ENCODE data around the gene SV2C.
A peak's percentile ranks its signal among the peaks of the same experiment; 100 is the strongest.
"Not testable (repeated sequence)": the region's sequence is repeated elsewhere in the genome, so short reads cannot be mapped to it uniquely, and the experiment has no call there.

SV2C gene

GRCh38 chr5:76332611-76333205 lies 249.5 kb downstream of the SV2C start:
- ATAC-seq = no peak
- no peak for TF ChIP-seq ZFP3 (CRISPR knock-in tag; IDR thresholded peaks at IDR 0.05)
- TF ChIP-seq ARNTL (CRISPR knock-in tag; IDR thresholded peaks at IDR 0.05; ENCODE audit: borderline replicate concordance, low read depth) = no peak
- no peak for TF ChIP-seq ESRRG (CRISPR knock-in tag; IDR thresholded peaks at IDR 0.05)
- no peak for TF ChIP-seq PATZ1 (CRISPR knock-in tag; IDR thresholded peaks at IDR 0.05; ENCODE audit: borderline replicate concordance)
- no peak for TF ChIP-seq RARB (CRISPR knock-in tag; IDR thresholded peaks at IDR 0.05)
- TF ChIP-seq ZC3H10 (CRISPR knock-in tag; IDR thresholded peaks at IDR 0.05) = no peak
- no peak for TF ChIP-seq CSDC2 (CRISPR knock-in tag; IDR thresholded peaks at IDR 0.05)
- TF ChIP-seq ZNF565 (CRISPR knock-in tag; conservative IDR thresholded peaks at IDR 0.05; ENCODE audit: low read depth) = no peak

- no peak for TF ChIP-seq BACH2 (CRISPR knock-in tag; IDR thresholded peaks at IDR 0.05; ENCODE audit: borderline replicate concordance)
- TF ChIP-seq CSRNP3 (CRISPR knock-in tag; IDR thresholded peaks at IDR 0.05) = no peak
- ATAC-seq = no peak
Measured at GRCh38 chr5:76333571-76333970, 250.4 kb downstream of the SV2C start.

- TF ChIP-seq POU6F1 (CRISPR knock-in tag; IDR thresholded peaks at IDR 0.05; ENCODE audit: borderline replicate concordance, low read depth) (no peak), TSHZ2 (CRISPR knock-in tag; IDR thresholded peaks at IDR 0.05) (no peak), BACH2 (CRISPR knock-in tag; IDR thresholded peaks at IDR 0.05; ENCODE audit: borderline replicate concordance) (no peak), RARB (CRISPR knock-in tag; IDR thresholded peaks at IDR 0.05) (no peak)
- ATAC-seq = no peak
Measured at GRCh38 chr5:76334574-76334973, 251.4 kb downstream of the SV2C start.

- not testable (repeated sequence) for ATAC-seq
Measured at GRCh38 chr5:76335451-76335850, 252.3 kb downstream of the SV2C start.

- not testable (repeated sequence) for ATAC-seq
Measured at GRCh38 chr5:76336253-76336809, 253.1 kb downstream of the SV2C start.

- peak; percentile 95 for ATAC-seq
- TF ChIP-seq PATZ1 (CRISPR knock-in tag; IDR thresholded peaks at IDR 0.05; ENCODE audit: borderline replicate concordance) (no peak), TSHZ2 (CRISPR knock-in tag; IDR thresholded peaks at IDR 0.05) (no peak), ZFP3 (CRISPR knock-in tag; IDR thresholded peaks at IDR 0.05) (no peak), CSDC2 (CRISPR knock-in tag; IDR thresholded peaks at IDR 0.05) (peak; percentile 57; the same call in 1 of the 2 replicates), POU6F1 (CRISPR knock-in tag; IDR thresholded peaks at IDR 0.05; ENCODE audit: borderline replicate concordance, low read depth) (no peak), ARNTL (CRISPR knock-in tag; IDR thresholded peaks at IDR 0.05; ENCODE audit: borderline replicate concordance, low read depth) (no peak), OSR1 (CRISPR knock-in tag; IDR thresholded peaks at IDR 0.05) (no peak), BACH2 (CRISPR knock-in tag; IDR thresholded peaks at IDR 0.05; ENCODE audit: borderline replicate concordance) (no peak)
Measured at GRCh38 chr5:76337953-76338451, 254.8 kb downstream of the SV2C start.

All from SK-N-SH treated with all-trans-retinoic acid at 6 μM for 48 hours (cell line).